NCI-H1417 (cell line): ENCODE results near the gene PCSK6.
"Not testable (repeated sequence)": the region's sequence is repeated elsewhere in the genome, so short reads cannot be mapped to it uniquely, and the experiment has no call there.

Experiments
- DNase-seq, 3 experiments: peaks; one replicate each; lab custom pipeline; 2025; lab: John Stamatoyannopoulos, UW

The PCSK6 gene

GRCh38 chr15:101459579-101460300 is 29.8 kb downstream of the PCSK6 start:
- DNase-seq: no peak

- DNase-seq: peak in 1 of 3 experiments; percentile 26
Measured at GRCh38 chr15:101458908-101459578, 30.5 kb downstream of the PCSK6 start.

- no peak for DNase-seq
Measured at GRCh38 chr15:101458158-101458900, 31.2 kb downstream of the PCSK6 start.

- DNase-seq: no peak
Measured at GRCh38 chr15:101457696-101458095, 31.8 kb downstream of the PCSK6 start.

GRCh38 chr15:101456057-101456739 is 33.3 kb downstream of the PCSK6 start:
- no peak for DNase-seq

GRCh38 chr15:101455291-101456025 is 34.0 kb downstream of the PCSK6 start:
- peak in 2 of 3 experiments; percentile 18 to 20 for DNase-seq

- DNase-seq: not testable (repeated sequence)
Measured at GRCh38 chr15:101454781-101455180, 34.7 kb downstream of the PCSK6 start.

- no peak for DNase-seq
Measured at GRCh38 chr15:101454365-101454764, 35.1 kb downstream of the PCSK6 start.

GRCh38 chr15:101453123-101454120 is 36.1 kb downstream of the PCSK6 start:
- no peak for DNase-seq

GRCh38 chr15:101452572-101452971 is 36.9 kb downstream of the PCSK6 start:
- DNase-seq: no peak

GRCh38 chr15:101451846-101452245 is 37.7 kb downstream of the PCSK6 start:
- DNase-seq: no peak

- DNase-seq: no peak
Measured at GRCh38 chr15:101451266-101451799, 38.2 kb downstream of the PCSK6 start.

GRCh38 chr15:101450403-101451265 is 38.9 kb downstream of the PCSK6 start:
- DNase-seq: no peak

- DNase-seq: no peak
Measured at GRCh38 chr15:101449471-101450402, 39.8 kb downstream of the PCSK6 start.

- no peak for DNase-seq
Measured at GRCh38 chr15:101448336-101448735, 41.2 kb downstream of the PCSK6 start.

- DNase-seq: no peak
Measured at GRCh38 chr15:101447561-101448071, 41.9 kb downstream of the PCSK6 start.

GRCh38 chr15:101447168-101447533 is 42.4 kb downstream of the PCSK6 start:
- DNase-seq: no peak
